Tibial artery (tissue), 4 donors: ENCODE measurements around the gene GNA12.
"Not testable (repeated sequence)": the region's sequence is repeated elsewhere in the genome, so short reads cannot be mapped to it uniquely, and the experiment has no call there.

Experiments used
- DNase-seq, 2 donors: peaks; one replicate each; pipeline ENCODE4 v3.0.0-alpha.2; 2019
- H3K27ac ChIP-seq, 2 donors: fragments of 200-600 bp; sonication (generic) in 1 of 2; 1 replicate in 1 of 2; 2 replicates in 1 of 2; pipeline ENCODE4 v1.5.1; 2018 to 2019; ENCODE audit warnings: mild to moderate bottlenecking in 1 of 2
- H3K27me3 ChIP-seq, 2 donors: fragments of 200-600 bp; sonication (generic) in 1 of 2; one replicate each; pipeline versions ENCODE4 v1.5.1 to v1.6.0; 2016 to 2019
- H3K36me3 ChIP-seq, 3 donors: fragments of 200-600 bp; sonication (generic) in 2 of 3; one replicate each; pipeline ENCODE4 v1.5.1; 2016 to 2019; ENCODE audit warnings: mild to moderate bottlenecking in 2 of 3
- H3K4me1 ChIP-seq, 4 donors: fragments of 200-600 bp; sonication (generic) in 2 of 4; 1 replicate in 3 of 4; 2 replicates in 1 of 4; pipeline ENCODE4 v1.5.1; 2016 to 2019
- H3K4me3 ChIP-seq, 2 donors: fragments of 200-600 bp; sonication (generic) in 1 of 2; 1 replicate in 1 of 2; 2 replicates in 1 of 2; pipeline ENCODE4 v1.5.1; 2018 to 2019; ENCODE audit warnings: mild to moderate bottlenecking in 2 of 2
- H3K9me3 ChIP-seq, 3 donors: fragments of 200-600 bp; sonication (generic) in 1 of 3; one replicate each; pipeline ENCODE4 v1.5.1; 2016 to 2019
- CTCF ChIP-seq, 2 experiments: fragments of 200-600 bp in 1 of 2; fragments of 450-650 bp in 1 of 2; IDR thresholded peaks; one replicate each; pipeline ENCODE4 v1.5.1; 2017 to 2019; ENCODE audit warnings: antibody characterized with exemption in 2 of 2, mild to moderate bottlenecking in 1 of 2, moderate library complexity in 1 of 2
- intact Hi-C: fragments of 100-400 bp; cut with DNase I; formaldehyde crosslinking; loops from one replicate; pipeline ENCODE4 v1.15.0; 2023; ENCODE audit warnings: low total_unique reads

The GNA12 gene

GRCh38 chr7:2724453-2725177, 119.5 kb downstream of the GNA12 start:
- DNase-seq: peak in 1 of 2 donors; percentile 32

GRCh38 chr7:2724036-2724435, 120.1 kb downstream of the GNA12 start:
- DNase-seq: peak in 1 of 2 donors; percentile 57
- H3K4me3 ChIP-seq, H3K27ac ChIP-seq, intact Hi-C loops, H3K27me3 ChIP-seq, H3K4me1 ChIP-seq, H3K9me3 ChIP-seq: not testable (repeated sequence)
- peaks cover 22 to 62% (median 54%) of the 10 kb centered on the region in 3 donors for H3K36me3 ChIP-seq

More at GRCh38 chr7:2724453-2725177, 119.5 kb downstream of the GNA12 start:
- H3K4me1 ChIP-seq: peaks cover 0 to 7% (median 1%) of the 10 kb centered on the region in 4 donors
- intact Hi-C loops: no loop called here
- TF ChIP-seq CTCF (IDR thresholded peaks at IDR 0.05): no peak
- no peaks in the 10 kb centered on the region for H3K27me3 ChIP-seq
- peaks cover 22 to 68% (median 57%) of the 10 kb centered on the region in 3 donors for H3K36me3 ChIP-seq
- H3K4me3 ChIP-seq: no peak overlapping the region
- H3K9me3 ChIP-seq: no peaks in the 10 kb centered on the region
- no peak overlapping the region for H3K27ac ChIP-seq

- Histone ChIP-seq H3K4me1 (no peaks in the 10 kb centered on the region), H3K9me3 (no peaks in the 10 kb centered on the region), H3K4me3 (no peak overlapping the region), H3K27ac (no peak overlapping the region), H3K36me3 (peaks cover 22 to 61% (median 50%) of the 10 kb centered on the region in 3 donors), H3K27me3 (no peaks in the 10 kb centered on the region)
- TF ChIP-seq CTCF (IDR thresholded peaks at IDR 0.05): no peak
- peak; percentile 12 to 60 for DNase-seq
- intact Hi-C loops: no loop called here
Observed at GRCh38 chr7:2723138-2723850, 120.8 kb downstream of the GNA12 start.

GRCh38 chr7:2722591-2722990, 121.5 kb downstream of the GNA12 start:
- DNase-seq: peak; percentile 5 to 23
- no peaks in the 10 kb centered on the region for H3K9me3 ChIP-seq
- H3K36me3 ChIP-seq: peaks cover 22 to 61% (median 50%) of the 10 kb centered on the region in 3 donors
- H3K4me1 ChIP-seq: peaks cover 0 to 5% (median 2%) of the 10 kb centered on the region in 4 donors
- H3K4me3 ChIP-seq: no peak overlapping the region
- no peak overlapping the region for H3K27ac ChIP-seq
- intact Hi-C loops: no loop called here
- H3K27me3 ChIP-seq: no peaks in the 10 kb centered on the region
- TF ChIP-seq CTCF (IDR thresholded peaks at IDR 0.05): no peak

- no peak overlapping the region for H3K4me3 ChIP-seq
- H3K9me3 ChIP-seq: no peaks in the 10 kb centered on the region
- DNase-seq: no peak
- H3K4me1 ChIP-seq: peaks cover 0 to 13% (median 9%) of the 10 kb centered on the region in 4 donors
- H3K27ac ChIP-seq: no peak overlapping the region
- intact Hi-C loops: no loop called here
- peaks cover 22 to 55% (median 48%) of the 10 kb centered on the region in 3 donors for H3K36me3 ChIP-seq
- no peak for TF ChIP-seq CTCF (IDR thresholded peaks at IDR 0.05)
- H3K27me3 ChIP-seq: no peaks in the 10 kb centered on the region
Observed at GRCh38 chr7:2721842-2722241, 122.3 kb downstream of the GNA12 start.

GRCh38 chr7:2720024-2720423, 124.1 kb downstream of the GNA12 start:
- peaks cover 0 to 21% (median 13%) of the 10 kb centered on the region in 4 donors for H3K4me1 ChIP-seq
- no peak for TF ChIP-seq CTCF (IDR thresholded peaks at IDR 0.05)

More at GRCh38 chr7:2720024-2720423, 124.1 kb downstream of the GNA12 start:
- DNase-seq: no peak
- Histone ChIP-seq H3K27me3 (no peaks in the 10 kb centered on the region), H3K9me3 (no peaks in the 10 kb centered on the region), H3K36me3 (peaks cover 22 to 44% (median 30%) of the 10 kb centered on the region in 3 donors), H3K27ac (no peak overlapping the region), H3K4me3 (no peak overlapping the region)
- intact Hi-C loops: no loop called here
